Skeletal muscle cell (primary cell): ENCODE measurements around the gene DICER1.

ENCODE experiments used
- DNase-seq: peaks from one replicate; pipeline ENCODE4 v3.0.0-alpha.2; 2010; ENCODE audit warnings: low read depth
- H3K4me3 ChIP-seq: 2 replicates; pipeline ENCODE4 v1.5.1; 2011; ENCODE audit warnings: low read depth, mild to moderate bottlenecking, control low read depth, low read length, moderate library complexity

Gene DICER1

GRCh38 chr14:95098984-95099599 is 58.2 kb downstream of the DICER1 start:
- DNase-seq: no peak
- H3K4me3 ChIP-seq: no peak overlapping the region

- DNase-seq: no peak
These were observed 59.9 kb downstream of the DICER1 start for GRCh38 chr14:95097385-95097784.

GRCh38 chr14:95096476-95096875 is 60.9 kb downstream of the DICER1 start:
- no peak for DNase-seq
- H3K4me3 ChIP-seq: no peak overlapping the region

More at GRCh38 chr14:95097385-95097784, 59.9 kb downstream of the DICER1 start:
- no peak overlapping the region for H3K4me3 ChIP-seq

- no peak for DNase-seq
- no peak overlapping the region for H3K4me3 ChIP-seq
These were observed 61.3 kb downstream of the DICER1 start for GRCh38 chr14:95095996-95096395.

GRCh38 chr14:95092723-95093122 is 64.6 kb downstream of the DICER1 start:
- no peak overlapping the region for H3K4me3 ChIP-seq
- no peak for DNase-seq

- no peak overlapping the region for H3K4me3 ChIP-seq
- no peak for DNase-seq
These were observed 65.7 kb downstream of the DICER1 start for GRCh38 chr14:95091581-95091980.

GRCh38 chr14:95088665-95089064 is 68.7 kb downstream of the DICER1 start:
- no peak overlapping the region for H3K4me3 ChIP-seq
- no peak for DNase-seq

GRCh38 chr14:95087619-95088018 is 69.7 kb downstream of the DICER1 start:
- no peak for DNase-seq

GRCh38 chr14:95085321-95085720 is 72.0 kb downstream of the DICER1 start:
- DNase-seq: peak; percentile 25

More at GRCh38 chr14:95087619-95088018, 69.7 kb downstream of the DICER1 start:
- no peak overlapping the region for H3K4me3 ChIP-seq

GRCh38 chr14:95078867-95079266 is 78.5 kb downstream of the DICER1 start:
- no peak for DNase-seq
- no peak overlapping the region for H3K4me3 ChIP-seq

More at GRCh38 chr14:95085321-95085720, 72.0 kb downstream of the DICER1 start:
- H3K4me3 ChIP-seq: no peak overlapping the region

- no peak overlapping the region for H3K4me3 ChIP-seq
- no peak for DNase-seq
These were observed 80.0 kb downstream of the DICER1 start for GRCh38 chr14:95077345-95077744.

GRCh38 chr14:95075789-95076188 is 81.5 kb downstream of the DICER1 start:
- H3K4me3 ChIP-seq: no peak overlapping the region
- DNase-seq: no peak

- H3K4me3 ChIP-seq: no peak overlapping the region
- no peak for DNase-seq
These were observed 83.4 kb downstream of the DICER1 start for GRCh38 chr14:95073947-95074346.

GRCh38 chr14:95072310-95072905 is 84.9 kb downstream of the DICER1 start:
- H3K4me3 ChIP-seq: no peak overlapping the region
- no peak for DNase-seq

GRCh38 chr14:95071649-95072280 is 85.6 kb downstream of the DICER1 start:
- no peak for DNase-seq
- no peak overlapping the region for H3K4me3 ChIP-seq

GRCh38 chr14:95070748-95071435 is 86.4 kb downstream of the DICER1 start:
- no peak overlapping the region for H3K4me3 ChIP-seq
- DNase-seq: no peak

- DNase-seq: no peak
- H3K4me3 ChIP-seq: no peak overlapping the region
These were observed 87.8 kb downstream of the DICER1 start for GRCh38 chr14:95069547-95069946.

GRCh38 chr14:95069018-95069417 is 88.3 kb downstream of the DICER1 start:
- no peak overlapping the region for H3K4me3 ChIP-seq
- DNase-seq: no peak

- DNase-seq: no peak
- H3K4me3 ChIP-seq: no peak overlapping the region
These were observed 88.8 kb downstream of the DICER1 start for GRCh38 chr14:95068521-95068920.

GRCh38 chr14:95068080-95068479 is 89.2 kb downstream of the DICER1 start:
- H3K4me3 ChIP-seq: no peak overlapping the region
- DNase-seq: no peak
